ENCODE results near the gene DAB1. TPM values are rescaled to one million over a fixed set of nuclear protein-coding genes. Genes with fewer than 3 reads are reported as not detected.

The DAB1 gene
- total and polyA plus RNA-seq, 5 donors from 2014 or later, result 0.87 to 5.1 (median 4.0) TPM

- Mint-ChIP-seq H3K27ac (no peak overlapping the region), H3K4me3 (no peak overlapping the region), H3K9me3 (peaks cover 0 to 2% (median 0%) of the 10 kb centered on the region in 7 donors), H3K4me1 (no peaks in the 10 kb centered on the region), H3K27me3 (no peaks in the 10 kb centered on the region), H3K36me3 (no peaks in the 10 kb centered on the region)
- no peak for ATAC-seq (ENCODE audit: low read depth in 2 of 2)
- no peaks in the 10 kb centered on the region for H3K9me3 ChIP-seq (ENCODE audit: control insufficient read depth in 2 of 2, low read length in 2 of 2)
- no peaks in the 10 kb centered on the region for H3K4me1 ChIP-seq (ENCODE audit: control insufficient read depth, insufficient read depth, low read length, poor library complexity, severe bottlenecking)
- no peaks in the 10 kb centered on the region for H3K36me3 ChIP-seq (ENCODE audit: control insufficient read depth, insufficient read depth, low read length)
- H3K27ac ChIP-seq (ENCODE audit: insufficient read depth, low read length, poor library complexity, severe bottlenecking), result no peak overlapping the region
- DNase-seq, result no peak
- H3K4me3 ChIP-seq (ENCODE audit: low read depth, low read length), result no peak overlapping the region
- no peaks in the 10 kb centered on the region for H3K27me3 ChIP-seq (ENCODE audit: control insufficient read depth, insufficient read depth, low read length)
These were observed 449.7 kb downstream of the DAB1 start for GRCh38 chr1:56973923-56974742.

GRCh38 chr1:56972976-56973375 lies 450.9 kb downstream of the DAB1 start:
- Mint-ChIP-seq H3K36me3 (no peaks in the 10 kb centered on the region), H3K9me3 (peaks cover 0 to 2% (median 0%) of the 10 kb centered on the region in 7 donors)

GRCh38 chr1:56970280-56970679 lies 453.6 kb downstream of the DAB1 start:
- H3K4me3 ChIP-seq (ENCODE audit: low read depth, low read length), result no peak overlapping the region
- H3K27me3 ChIP-seq (ENCODE audit: control insufficient read depth, insufficient read depth, low read length), result no peaks in the 10 kb centered on the region
- Mint-ChIP-seq H3K4me1 (no peaks in the 10 kb centered on the region), H3K4me3 (no peak overlapping the region), H3K9me3 (peaks cover 0 to 6% (median 0%) of the 10 kb centered on the region in 7 donors), H3K36me3 (no peaks in the 10 kb centered on the region), H3K27ac (no peak overlapping the region), H3K27me3 (no peaks in the 10 kb centered on the region)
- no peaks in the 10 kb centered on the region for H3K36me3 ChIP-seq (ENCODE audit: control insufficient read depth, insufficient read depth, low read length)
- no peaks in the 10 kb centered on the region for H3K9me3 ChIP-seq (ENCODE audit: control insufficient read depth in 2 of 2, low read length in 2 of 2)
- H3K4me1 ChIP-seq (ENCODE audit: control insufficient read depth, insufficient read depth, low read length, poor library complexity, severe bottlenecking), result no peaks in the 10 kb centered on the region
- DNase-seq (no peak), ATAC-seq (ENCODE audit: low read depth in 2 of 2) (no peak)
- H3K27ac ChIP-seq (ENCODE audit: insufficient read depth, low read length, poor library complexity, severe bottlenecking), result no peak overlapping the region

More at GRCh38 chr1:56972976-56973375, 450.9 kb downstream of the DAB1 start:
- H3K4me3 Mint-ChIP-seq, result no peak overlapping the region
- Histone ChIP-seq H3K9me3 (ENCODE audit: control insufficient read depth in 2 of 2, low read length in 2 of 2) (no peaks in the 10 kb centered on the region), H3K4me1 (ENCODE audit: control insufficient read depth, insufficient read depth, low read length, poor library complexity, severe bottlenecking) (no peaks in the 10 kb centered on the region), H3K27me3 (ENCODE audit: control insufficient read depth, insufficient read depth, low read length) (no peaks in the 10 kb centered on the region), H3K36me3 (ENCODE audit: control insufficient read depth, insufficient read depth, low read length) (no peaks in the 10 kb centered on the region), H3K27ac (ENCODE audit: insufficient read depth, low read length, poor library complexity, severe bottlenecking) (no peak overlapping the region), H3K4me3 (ENCODE audit: low read depth, low read length) (no peak overlapping the region)
- H3K27ac Mint-ChIP-seq, result no peak overlapping the region
- H3K27me3 Mint-ChIP-seq, result no peaks in the 10 kb centered on the region
- DNase-seq (no peak), ATAC-seq (ENCODE audit: low read depth in 2 of 2) (no peak)
- no peaks in the 10 kb centered on the region for H3K4me1 Mint-ChIP-seq

- Histone ChIP-seq H3K9me3 (ENCODE audit: control insufficient read depth in 2 of 2, low read length in 2 of 2) (no peaks in the 10 kb centered on the region), H3K27ac (ENCODE audit: insufficient read depth, low read length, poor library complexity, severe bottlenecking) (no peak overlapping the region), H3K4me3 (ENCODE audit: low read depth, low read length) (no peak overlapping the region), H3K27me3 (ENCODE audit: control insufficient read depth, insufficient read depth, low read length) (no peaks in the 10 kb centered on the region), H3K4me1 (ENCODE audit: control insufficient read depth, insufficient read depth, low read length, poor library complexity, severe bottlenecking) (no peaks in the 10 kb centered on the region), H3K36me3 (ENCODE audit: control insufficient read depth, insufficient read depth, low read length) (no peaks in the 10 kb centered on the region)
- no peaks in the 10 kb centered on the region for H3K4me1 Mint-ChIP-seq
- no peak for ATAC-seq (ENCODE audit: low read depth in 2 of 2)
- peaks cover 0 to 6% (median 0%) of the 10 kb centered on the region in 7 donors for H3K9me3 Mint-ChIP-seq
- H3K27me3 Mint-ChIP-seq, result no peaks in the 10 kb centered on the region
- H3K4me3 Mint-ChIP-seq, result no peak overlapping the region
- DNase-seq, result no peak
- no peak overlapping the region for H3K27ac Mint-ChIP-seq
- no peaks in the 10 kb centered on the region for H3K36me3 Mint-ChIP-seq
These were observed 454.9 kb downstream of the DAB1 start for GRCh38 chr1:56968878-56969495.

GRCh38 chr1:56967900-56968832 lies 455.7 kb downstream of the DAB1 start:
- DNase-seq (no peak), ATAC-seq (ENCODE audit: low read depth in 2 of 2) (no peak)
- peaks cover 0 to 6% (median 0%) of the 10 kb centered on the region in 7 donors for H3K9me3 Mint-ChIP-seq
- no peaks in the 10 kb centered on the region for H3K36me3 ChIP-seq (ENCODE audit: control insufficient read depth, insufficient read depth, low read length)
- no peaks in the 10 kb centered on the region for H3K4me1 ChIP-seq (ENCODE audit: control insufficient read depth, insufficient read depth, low read length, poor library complexity, severe bottlenecking)
- H3K36me3 Mint-ChIP-seq, result no peaks in the 10 kb centered on the region
- no peak overlapping the region for H3K27ac ChIP-seq (ENCODE audit: insufficient read depth, low read length, poor library complexity, severe bottlenecking)
- H3K9me3 ChIP-seq (ENCODE audit: control insufficient read depth in 2 of 2, low read length in 2 of 2), result no peaks in the 10 kb centered on the region
- H3K27me3 Mint-ChIP-seq, result no peaks in the 10 kb centered on the region
- H3K4me1 Mint-ChIP-seq, result no peaks in the 10 kb centered on the region
- H3K4me3 ChIP-seq (ENCODE audit: low read depth, low read length), result no peak overlapping the region
- no peaks in the 10 kb centered on the region for H3K27me3 ChIP-seq (ENCODE audit: control insufficient read depth, insufficient read depth, low read length)
- no peak overlapping the region for H3K27ac Mint-ChIP-seq
- no peak overlapping the region for H3K4me3 Mint-ChIP-seq

- DNase-seq (no peak), ATAC-seq (ENCODE audit: low read depth in 2 of 2) (no peak)
- no peaks in the 10 kb centered on the region for H3K27me3 ChIP-seq (ENCODE audit: control insufficient read depth, insufficient read depth, low read length)
- H3K9me3 ChIP-seq (ENCODE audit: control insufficient read depth in 2 of 2, low read length in 2 of 2), result no peaks in the 10 kb centered on the region
- H3K27ac ChIP-seq (ENCODE audit: insufficient read depth, low read length, poor library complexity, severe bottlenecking), result no peak overlapping the region
- no peaks in the 10 kb centered on the region for H3K4me1 ChIP-seq (ENCODE audit: control insufficient read depth, insufficient read depth, low read length, poor library complexity, severe bottlenecking)
- Mint-ChIP-seq H3K27me3 (no peaks in the 10 kb centered on the region), H3K27ac (no peak overlapping the region), H3K36me3 (no peaks in the 10 kb centered on the region), H3K4me1 (no peaks in the 10 kb centered on the region), H3K9me3 (peaks cover 0 to 6% (median 0%) of the 10 kb centered on the region in 7 donors), H3K4me3 (no peak overlapping the region)
- no peak overlapping the region for H3K4me3 ChIP-seq (ENCODE audit: low read depth, low read length)
- H3K36me3 ChIP-seq (ENCODE audit: control insufficient read depth, insufficient read depth, low read length), result no peaks in the 10 kb centered on the region
These were observed 456.5 kb downstream of the DAB1 start for GRCh38 chr1:56967355-56967754.

GRCh38 chr1:56966698-56966999 lies 457.2 kb downstream of the DAB1 start:
- Mint-ChIP-seq H3K4me3 (no peak overlapping the region), H3K27me3 (no peaks in the 10 kb centered on the region), H3K9me3 (peaks cover 0 to 6% (median 0%) of the 10 kb centered on the region in 7 donors), H3K4me1 (no peaks in the 10 kb centered on the region), H3K27ac (no peak overlapping the region), H3K36me3 (no peaks in the 10 kb centered on the region)
- no peaks in the 10 kb centered on the region for H3K27me3 ChIP-seq (ENCODE audit: control insufficient read depth, insufficient read depth, low read length)
- H3K4me1 ChIP-seq (ENCODE audit: control insufficient read depth, insufficient read depth, low read length, poor library complexity, severe bottlenecking), result no peaks in the 10 kb centered on the region
- ATAC-seq (ENCODE audit: low read depth in 2 of 2), result no peak
- no peak overlapping the region for H3K27ac ChIP-seq (ENCODE audit: insufficient read depth, low read length, poor library complexity, severe bottlenecking)
- no peaks in the 10 kb centered on the region for H3K36me3 ChIP-seq (ENCODE audit: control insufficient read depth, insufficient read depth, low read length)
- no peak overlapping the region for H3K4me3 ChIP-seq (ENCODE audit: low read depth, low read length)
- no peak for DNase-seq
- no peaks in the 10 kb centered on the region for H3K9me3 ChIP-seq (ENCODE audit: control insufficient read depth in 2 of 2, low read length in 2 of 2)

All from CD4-positive, CD25-positive, alpha-beta regulatory T cell (primary cell).